ENCODE results near the gene TIFAB.

TIFAB gene

DNA sequence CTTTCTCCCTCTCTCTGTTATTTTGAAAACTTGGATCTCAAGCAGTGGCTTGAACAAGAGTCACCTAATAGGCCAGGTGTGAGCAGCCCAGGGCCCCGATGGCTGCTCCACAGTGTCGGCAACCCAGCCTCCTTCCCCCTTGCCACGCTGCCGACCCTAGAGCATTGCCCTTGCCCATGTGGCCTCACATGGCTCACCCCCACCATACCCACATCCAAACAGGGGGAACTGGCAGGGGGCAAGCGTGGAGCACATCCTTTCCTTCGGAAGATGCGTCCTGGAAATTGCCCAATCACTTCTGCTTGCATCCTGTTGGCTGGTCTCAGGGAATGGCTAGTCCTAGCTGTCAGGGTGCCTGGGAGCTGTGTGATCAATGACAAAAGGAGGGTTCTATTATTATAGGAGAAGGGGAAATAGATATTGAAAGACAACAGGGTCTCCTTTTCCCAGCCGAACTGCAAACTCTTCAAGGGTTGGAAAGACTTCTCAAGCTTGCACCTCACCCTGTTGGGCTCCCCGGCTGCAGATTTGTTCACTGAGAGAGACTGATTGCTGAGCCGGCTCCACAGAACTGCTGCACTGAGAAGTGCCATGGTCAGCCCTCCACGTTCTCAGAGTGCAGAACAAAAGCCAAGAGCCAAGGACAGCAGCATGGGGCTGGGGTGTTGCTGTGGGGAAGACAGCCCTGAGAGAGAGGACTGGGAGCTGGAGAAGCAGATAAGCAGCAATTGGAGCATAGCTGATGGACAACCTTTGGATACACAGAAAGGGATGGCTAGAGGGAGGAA is 8.3 kb upstream of the TIFAB start:
- DNase-seq (ENCODE audit: low read depth in 3 of 3, low spot score in 1 of 3) = no peak

DNA sequence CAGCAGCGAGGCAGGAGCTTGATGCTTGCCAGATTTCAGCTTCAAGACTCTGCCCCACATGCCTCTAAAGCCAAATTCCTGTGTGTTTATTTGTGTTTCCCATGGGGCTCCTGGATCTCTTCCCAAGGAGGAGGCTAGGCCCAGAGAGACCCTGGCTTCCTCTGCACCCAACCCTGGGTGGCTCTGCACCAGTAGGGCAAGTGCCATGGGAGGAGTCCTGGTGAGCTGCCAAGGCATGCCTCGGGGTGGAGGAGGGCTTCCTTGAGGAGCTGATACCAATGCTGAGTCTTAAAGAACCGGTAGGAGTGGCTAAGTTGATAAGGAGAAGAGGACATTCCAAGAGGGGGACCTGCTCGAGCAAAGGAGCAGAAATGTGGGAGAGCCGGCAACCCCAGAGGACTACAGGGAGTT is 6.8 kb upstream of the TIFAB start:
- no peak for DNase-seq (ENCODE audit: low read depth in 3 of 3, low spot score in 1 of 3)

DNA sequence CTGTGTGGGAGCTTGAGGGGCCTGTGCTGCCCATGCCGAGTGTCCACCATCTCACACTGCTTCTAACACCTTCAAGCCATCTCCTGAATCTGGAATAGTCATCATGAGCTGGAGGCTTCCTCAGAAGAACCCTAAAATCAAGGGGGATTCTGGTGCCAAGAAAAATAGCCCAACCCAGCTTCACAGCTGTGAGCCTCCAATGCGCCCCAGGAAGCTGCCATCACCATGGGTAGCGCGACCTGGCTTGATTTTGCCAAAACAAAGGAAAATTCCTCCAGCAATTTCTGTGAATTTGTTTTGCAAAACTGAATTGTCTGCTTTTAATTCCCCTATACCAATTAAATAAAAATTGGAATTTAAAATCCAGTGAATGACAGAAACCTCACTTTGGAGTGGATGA is 6.2 kb upstream of the TIFAB start:
- DNase-seq (ENCODE audit: low read depth in 3 of 3, low spot score in 1 of 3) = no peak

DNA sequence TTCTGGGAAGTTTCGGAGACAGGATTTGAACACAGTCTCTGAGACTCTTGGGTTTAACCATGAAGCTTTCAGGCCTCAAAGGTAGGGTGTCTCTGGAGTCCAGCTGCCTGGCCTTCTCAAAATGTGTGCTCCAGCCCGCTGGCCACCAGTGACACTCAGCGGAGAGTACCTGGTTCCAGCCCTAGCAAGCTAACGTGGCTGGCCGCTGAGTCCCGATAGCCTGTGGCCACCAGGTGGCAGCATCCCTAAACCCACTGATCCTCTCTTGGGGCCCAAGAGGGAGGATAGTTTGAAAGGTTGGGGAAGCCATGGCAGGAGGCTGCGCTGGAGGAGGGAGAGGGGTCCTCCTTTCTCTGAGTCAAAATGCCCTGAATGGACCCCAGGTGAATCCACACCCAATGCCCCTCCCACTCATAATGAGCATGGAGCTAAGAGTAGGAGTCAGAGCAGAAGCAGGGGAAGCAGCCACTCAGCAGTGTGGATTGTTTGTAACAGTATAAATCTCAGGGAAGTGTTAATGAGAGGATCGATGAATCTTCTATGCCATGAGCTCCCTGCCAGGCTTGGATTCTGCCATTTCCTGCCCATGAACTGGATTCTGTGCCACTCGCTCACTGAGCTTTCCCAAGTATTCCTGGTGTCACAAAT is 5.4 kb upstream of the TIFAB start:
- DNase-seq (ENCODE audit: low read depth in 3 of 3, low spot score in 1 of 3) = peak in 2 of 3 donors; percentile 10 to 48

DNA sequence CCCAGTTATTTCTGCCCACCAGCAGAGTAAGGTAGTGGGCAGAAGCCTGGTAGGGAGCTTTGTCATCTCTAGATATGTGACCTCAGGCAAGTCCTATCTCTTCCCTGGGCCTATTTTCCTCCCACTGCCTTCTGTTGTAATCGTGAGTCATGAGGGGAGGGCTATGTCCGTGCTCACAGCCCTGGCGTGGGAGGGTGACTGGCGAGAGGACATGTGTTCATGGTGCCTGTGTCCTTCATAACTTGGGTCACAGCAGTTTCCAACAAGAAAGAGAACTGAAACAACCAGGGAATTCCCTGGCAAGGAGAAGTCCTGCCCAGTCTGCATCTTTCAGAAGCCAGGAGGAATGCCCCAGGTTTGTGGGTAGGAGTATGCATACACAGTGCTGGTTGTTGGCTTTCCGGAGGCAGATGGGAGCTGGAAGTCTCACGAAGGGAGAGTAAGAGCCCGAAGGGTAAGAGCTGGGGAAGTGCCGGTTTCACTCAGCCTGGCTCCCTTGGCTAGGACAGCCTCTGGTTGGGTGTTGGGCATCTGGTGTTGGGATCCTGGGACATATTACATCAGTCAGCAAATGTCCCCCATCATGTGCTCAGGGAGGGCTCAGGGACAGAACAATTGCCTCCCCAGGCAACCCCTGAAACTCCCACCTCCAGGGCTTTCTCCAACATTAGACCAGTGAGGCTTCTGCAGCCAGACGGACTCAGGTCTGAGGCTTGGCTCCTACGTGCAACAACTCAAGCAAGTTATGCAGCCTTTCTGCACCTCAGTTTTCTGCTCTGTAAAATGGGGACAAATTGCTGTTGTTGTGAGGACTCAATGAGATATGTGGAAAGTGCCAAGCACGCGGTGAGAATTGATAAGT is 4.3 kb upstream of the TIFAB start:
- DNase-seq (ENCODE audit: low read depth in 3 of 3, low spot score in 1 of 3) = no peak

DNA sequence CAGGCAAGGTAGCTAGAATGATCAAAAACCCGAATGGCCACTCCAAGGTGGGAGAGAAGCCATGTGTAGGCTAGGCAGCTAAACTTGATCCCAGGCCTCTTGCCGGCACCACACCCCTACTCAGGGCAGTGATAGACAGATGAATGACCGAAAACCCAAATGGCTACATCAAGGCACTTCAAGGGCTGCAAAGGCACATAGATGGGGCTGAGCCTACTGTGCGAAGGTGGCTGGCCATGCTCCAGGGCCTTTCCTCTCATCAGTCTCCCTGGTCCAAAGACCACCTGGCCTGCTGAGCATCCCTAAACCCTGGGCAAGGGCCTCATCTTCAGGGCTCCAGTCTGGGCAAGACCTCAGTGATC is 3.7 kb upstream of the TIFAB start:
- no peak for DNase-seq (ENCODE audit: low read depth in 3 of 3, low spot score in 1 of 3)

DNA sequence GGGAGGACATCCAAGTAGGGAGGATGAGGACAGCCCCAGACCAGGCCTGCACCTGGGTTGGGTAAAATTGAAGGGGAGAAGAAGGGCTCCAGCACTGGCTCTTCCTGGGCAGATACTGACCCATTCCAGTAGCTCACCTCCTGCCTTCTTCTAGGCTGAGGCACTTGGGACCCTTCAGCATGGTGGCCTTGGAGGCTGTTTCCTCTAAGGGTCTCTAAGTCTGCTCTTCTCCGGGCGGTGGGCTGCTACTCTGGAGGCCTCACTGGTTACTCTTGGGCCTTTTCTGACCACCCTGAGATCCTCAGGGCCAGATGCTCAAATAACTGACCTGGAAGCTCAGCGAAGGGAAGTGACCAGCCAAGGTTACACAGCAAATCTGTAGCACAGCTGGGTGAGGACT is 2.8 kb upstream of the TIFAB start:
- no peak for DNase-seq (ENCODE audit: low read depth in 3 of 3, low spot score in 1 of 3)

DNA sequence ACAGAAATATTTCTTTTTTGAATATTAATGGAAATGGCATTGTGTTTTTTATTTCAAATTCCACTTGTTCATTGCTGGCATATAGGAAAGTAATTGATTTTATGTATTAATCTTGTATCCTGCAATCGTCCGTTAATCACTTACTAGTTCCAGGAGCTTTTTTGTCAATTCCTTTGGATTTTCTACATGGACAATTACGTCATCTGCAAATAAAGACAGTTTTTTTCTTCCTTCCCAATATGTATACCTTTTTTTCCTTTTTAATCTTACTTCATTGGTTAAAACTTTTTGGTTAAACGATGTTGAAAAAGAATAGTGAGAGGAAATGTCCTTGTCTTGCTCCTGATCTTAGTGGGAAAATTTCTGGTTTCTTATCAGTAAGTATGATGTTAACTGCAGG is 1.5 kb upstream of the TIFAB start:
- no peak for DNase-seq (ENCODE audit: low read depth in 3 of 3, low spot score in 1 of 3)

DNA sequence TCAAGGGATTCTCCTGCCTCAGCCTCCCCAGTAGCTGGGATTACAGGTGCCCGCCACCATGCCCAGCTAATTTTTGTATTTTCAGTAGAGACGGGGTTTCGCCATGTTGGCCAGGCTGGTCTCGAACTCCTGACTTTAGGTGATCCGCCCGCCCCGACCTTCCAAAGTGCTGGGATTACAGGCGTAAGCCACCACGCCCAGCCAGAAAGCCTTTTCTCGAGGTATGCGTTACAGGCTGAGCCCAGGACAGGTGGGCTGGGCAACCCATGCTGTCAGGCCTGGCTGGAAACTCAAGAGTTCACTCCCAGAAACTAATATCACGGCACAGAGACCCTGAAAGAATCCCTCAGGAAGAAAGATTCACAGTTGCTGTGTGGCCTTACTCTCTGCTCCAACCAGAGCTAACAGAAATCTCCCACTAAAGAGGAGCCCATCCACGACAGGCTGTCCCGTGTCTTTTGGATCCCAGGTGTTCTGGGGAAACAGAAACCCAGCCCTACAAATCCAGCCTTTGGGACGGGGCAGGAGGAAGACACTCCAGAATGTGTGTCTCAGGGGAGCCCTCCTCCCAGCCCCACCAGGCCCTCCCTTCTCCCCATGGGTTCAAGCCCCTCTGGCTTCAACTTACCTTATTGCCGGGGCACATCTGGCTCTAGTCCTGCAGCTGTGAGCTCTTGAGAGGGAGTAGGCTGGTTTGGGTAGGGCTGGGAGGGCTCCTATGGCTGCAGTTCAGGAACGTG is 400 bp downstream of the TIFAB start:
- DNase-seq (ENCODE audit: low read depth in 3 of 3, low spot score in 1 of 3) = no peak

DNA sequence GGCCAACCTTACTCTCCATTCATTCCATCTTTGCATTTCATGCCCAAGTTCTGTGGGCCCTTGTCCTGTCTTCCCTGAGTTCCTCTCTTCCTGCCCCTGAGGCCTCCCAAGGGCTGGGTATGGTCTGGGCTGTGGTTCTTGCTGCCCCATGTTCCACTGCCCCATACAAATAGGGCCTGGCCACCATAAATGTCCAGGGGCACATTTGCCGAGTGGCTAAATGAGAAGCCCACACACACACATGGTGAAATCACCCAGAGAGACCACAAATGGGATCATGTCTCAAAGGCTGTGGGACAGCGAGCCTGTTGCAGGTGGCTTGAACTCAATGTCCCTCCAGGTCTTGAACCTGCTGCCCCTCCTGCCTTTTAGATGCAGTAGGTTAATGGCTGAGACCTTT is 1.2 kb downstream of the TIFAB start:
- no peak for DNase-seq (ENCODE audit: low read depth in 3 of 3, low spot score in 1 of 3)

DNA sequence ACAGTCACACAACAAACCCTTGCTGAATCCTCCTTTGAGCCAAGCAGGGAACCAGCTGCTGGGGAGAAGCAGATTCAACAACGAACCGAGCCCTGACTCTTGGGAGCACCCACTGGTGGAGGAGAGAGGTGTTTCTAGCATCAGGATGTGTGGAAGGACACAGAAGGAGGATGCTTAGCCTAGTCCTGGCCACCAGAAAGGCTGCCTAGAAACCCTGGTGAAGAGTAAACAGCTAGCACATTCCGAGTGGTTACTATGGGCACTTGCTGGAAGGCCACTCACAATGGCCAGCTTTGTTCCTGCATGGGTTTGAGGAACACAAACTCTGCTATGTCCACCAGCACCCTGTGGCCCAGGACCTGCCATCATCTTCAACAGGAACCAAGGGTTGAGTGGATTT is 1.8 kb downstream of the TIFAB start:
- no peak for DNase-seq (ENCODE audit: low read depth in 3 of 3, low spot score in 1 of 3)

DNA sequence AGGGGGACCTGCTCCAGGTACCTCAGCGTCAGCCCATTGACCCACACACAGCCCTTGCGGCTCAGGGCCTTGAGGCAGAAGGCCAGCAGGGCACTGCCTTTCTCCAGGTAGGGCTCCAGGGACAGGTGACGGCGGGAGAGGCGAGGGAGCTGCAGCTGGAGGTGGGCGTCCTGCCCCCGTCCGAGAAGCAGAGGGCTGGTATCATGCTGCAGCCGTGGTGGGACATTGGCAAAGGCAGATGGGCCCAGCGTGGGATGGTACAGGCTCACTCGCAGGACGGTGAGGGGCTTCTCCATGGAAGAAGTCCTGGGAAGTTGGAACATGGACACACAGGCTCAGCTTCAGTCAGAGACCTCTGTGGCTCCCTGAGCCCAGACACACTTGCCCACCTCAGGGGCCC is 2.5 kb downstream of the TIFAB start:
- no peak for DNase-seq (ENCODE audit: low read depth in 3 of 3, low spot score in 1 of 3)

DNA sequence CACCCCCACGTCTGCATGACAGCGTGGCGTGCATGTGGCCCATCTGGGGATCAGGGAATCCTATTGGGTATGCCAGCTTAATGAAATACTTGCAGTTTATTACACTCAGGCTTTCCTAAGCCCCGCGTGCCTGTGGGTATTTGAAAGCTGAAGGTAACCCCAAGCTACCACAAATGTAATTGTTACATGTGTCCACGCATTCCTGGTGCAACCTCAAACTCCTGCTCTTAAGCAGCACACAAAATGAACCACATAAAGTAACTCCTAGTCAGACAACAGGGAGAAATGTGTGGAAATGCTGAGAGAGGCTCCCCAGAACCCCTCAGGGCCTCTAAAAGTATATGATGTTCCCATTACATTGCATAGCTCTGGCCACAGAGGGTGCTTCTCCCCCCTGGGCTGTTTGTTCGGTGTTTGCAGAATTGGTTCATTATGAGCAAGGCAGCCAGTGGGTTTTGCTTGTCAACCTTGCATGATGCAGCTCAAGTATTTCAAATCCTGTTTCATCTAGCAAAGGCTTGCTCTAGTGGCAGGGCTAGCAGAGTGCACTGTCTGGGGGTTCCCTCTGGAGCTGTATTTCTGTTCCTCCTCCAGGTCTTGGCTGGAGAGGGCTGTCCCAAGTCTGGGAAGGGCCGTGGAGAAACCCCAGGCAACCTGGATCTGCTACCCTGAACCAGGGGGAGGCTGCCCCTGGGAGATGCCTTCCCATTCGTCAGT is 3.2 kb downstream of the TIFAB start:
- DNase-seq (ENCODE audit: low read depth in 3 of 3, low spot score in 1 of 3) = no peak

DNA sequence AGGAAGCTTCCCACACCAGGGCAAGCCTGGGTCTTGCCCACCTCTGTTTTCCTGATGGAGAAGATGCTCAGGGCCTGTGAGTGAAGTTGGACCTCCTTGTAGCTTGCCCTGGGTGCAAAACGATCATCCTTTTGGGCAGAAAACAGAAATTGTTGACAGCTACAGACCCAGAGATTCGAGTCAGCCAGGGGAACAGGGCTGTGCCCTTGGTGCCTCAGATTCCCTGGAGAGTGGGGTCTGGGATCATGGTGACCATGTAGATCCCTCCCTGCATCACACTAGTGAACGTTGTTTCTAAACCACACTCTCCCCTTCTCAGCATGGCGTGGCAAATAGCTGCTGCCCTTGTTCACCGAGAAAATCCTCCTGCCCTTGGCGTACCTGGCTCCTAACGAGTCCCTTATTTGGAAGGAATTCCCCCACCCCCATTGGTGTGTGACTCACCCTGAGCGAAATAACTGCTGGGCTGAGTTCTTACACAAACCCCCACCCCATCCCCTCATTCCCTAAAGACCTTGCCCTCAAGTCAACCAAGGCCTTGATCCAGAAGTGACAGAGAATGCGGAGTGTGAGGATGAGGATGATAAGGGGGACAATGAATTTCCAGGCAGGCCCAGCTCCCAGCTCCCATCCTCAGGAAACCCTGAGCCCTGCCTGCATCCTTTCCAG is 3.9 kb downstream of the TIFAB start:
- no peak for DNase-seq (ENCODE audit: low read depth in 3 of 3, low spot score in 1 of 3)

DNA sequence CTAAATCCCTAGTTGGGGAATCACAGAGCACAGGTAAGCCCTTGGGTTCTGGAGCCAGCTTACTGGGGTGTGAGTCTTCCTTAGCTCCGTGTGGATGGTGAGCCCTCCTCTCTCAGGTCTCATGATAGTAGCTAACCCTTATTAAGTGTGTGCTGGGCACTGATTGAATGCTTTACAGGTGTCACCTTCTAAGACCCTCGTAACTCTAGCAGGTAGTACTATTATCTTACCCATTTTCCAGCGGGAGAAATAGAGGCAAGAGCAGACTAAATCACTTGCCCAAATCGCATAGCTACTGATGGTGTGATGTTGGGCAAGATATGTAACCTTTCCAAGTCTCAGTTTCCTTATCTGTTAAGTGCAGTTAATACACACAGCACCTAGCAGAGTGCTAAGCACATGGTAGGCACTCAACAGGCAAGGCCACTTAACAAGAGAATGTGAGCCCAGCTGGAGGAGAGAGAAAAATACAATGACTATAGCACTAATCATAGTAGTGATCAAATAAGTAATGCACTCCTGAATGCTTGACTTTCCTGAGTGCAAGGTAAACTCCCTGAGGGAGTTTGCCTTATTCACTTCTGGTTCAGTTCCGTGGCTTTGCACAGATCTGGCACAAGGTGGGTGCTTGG is 4.7 kb downstream of the TIFAB start, which contains the start of gene DCANP1:
DCANP1 (minus strand) TSS at position 51 of the 632 bp plus-strand sequence. CDS start 240 bp downstream, outside the sequence.
- DNase-seq (ENCODE audit: low read depth in 3 of 3, low spot score in 1 of 3) = no peak

DNA sequence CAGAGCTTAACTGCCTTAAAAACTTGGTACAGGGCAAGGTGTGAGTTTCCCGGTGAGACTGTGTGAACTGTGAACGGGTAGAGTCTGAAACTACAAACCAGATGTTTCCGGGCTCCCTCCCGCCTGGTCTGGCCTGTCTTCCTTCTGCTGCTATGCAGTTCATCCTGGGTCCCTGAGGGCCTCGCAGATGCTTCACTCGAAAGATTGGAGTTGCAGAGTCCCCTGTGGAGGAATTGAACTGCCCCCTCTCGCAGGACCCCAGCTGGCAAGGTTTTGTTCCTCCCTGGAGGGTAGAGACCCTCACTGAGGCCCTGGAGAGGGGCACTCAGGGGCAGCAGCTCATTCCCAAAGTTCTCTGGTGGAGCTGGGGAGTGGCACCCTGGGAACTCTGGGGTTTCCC is 5.5 kb downstream of the TIFAB start:
- DNase-seq (ENCODE audit: low read depth in 3 of 3, low spot score in 1 of 3) = no peak

DNA sequence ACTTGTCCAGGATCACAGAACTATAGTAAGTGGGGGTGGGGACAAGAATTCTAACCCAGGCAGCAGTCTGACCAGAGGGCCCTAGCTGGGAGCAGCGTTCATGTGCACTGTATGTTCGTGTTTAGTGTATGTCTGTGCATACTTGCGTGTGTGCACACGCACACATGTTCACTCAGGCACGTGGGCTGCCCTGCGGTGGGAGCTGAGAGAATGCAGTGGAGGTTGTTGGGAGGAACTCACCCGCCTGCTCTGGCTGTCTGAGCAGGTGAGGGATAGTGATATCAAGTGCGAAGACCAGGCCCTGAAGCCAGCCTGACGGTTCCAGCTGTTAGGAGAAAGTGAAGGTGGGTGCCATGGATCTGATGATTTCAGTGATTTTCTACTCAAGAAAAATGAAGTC is 5.9 kb downstream of the TIFAB start:
- no peak for DNase-seq (ENCODE audit: low read depth in 3 of 3, low spot score in 1 of 3)

DNA sequence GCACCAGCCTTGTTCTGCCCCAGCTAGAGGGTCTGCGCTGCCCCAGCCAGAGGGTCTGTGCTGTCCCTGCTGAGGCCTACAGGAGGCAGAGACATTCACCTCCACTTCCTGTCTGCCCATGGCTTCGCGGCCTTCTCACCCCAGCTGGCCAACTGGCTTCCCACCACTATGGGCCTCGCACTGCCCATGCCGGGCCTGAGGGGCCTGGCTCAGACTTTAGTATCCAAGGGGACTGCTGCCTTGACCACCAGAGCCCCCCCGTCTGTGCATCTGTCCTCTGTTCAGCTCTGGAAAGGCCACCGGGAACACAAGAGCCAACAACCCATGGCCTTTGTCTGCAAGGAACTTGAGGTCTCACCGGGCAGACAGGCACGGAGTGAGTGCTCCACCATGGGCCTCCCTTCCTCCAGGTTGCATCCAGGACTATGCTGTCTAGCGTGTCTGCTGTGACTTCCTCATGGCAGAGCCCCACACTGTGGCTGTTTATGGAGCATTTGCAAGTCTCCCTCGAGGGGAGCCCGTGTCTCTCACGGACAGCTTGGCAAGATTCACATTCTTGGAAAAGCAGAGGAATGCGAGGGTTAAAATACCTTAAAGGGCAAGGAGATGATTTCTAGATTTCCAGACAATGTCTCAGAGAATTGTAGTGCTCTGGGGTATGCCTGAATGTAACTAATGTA is 6.7 kb downstream of the TIFAB start:
- DNase-seq (ENCODE audit: low read depth in 3 of 3, low spot score in 1 of 3) = no peak

DNA sequence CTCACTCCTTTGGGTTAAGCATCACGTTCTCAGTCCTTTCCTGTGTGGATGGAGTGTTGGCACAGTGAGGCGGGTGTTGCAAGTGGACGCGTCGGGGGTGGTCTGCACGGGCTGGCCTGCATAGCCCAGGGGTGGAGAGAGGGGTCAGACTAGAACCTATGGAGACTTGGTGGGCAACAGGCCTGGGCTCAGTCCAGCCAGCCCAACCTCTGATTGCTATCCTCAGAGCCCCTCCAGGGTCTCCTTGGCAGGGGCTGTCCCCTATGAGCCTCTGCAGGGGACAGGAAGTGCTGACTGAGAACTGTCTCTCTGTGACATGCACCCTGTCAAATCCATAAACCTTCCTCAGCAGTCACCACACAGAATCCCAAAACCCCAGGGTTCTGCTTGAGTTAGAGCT is 7.3 kb downstream of the TIFAB start:
- no peak for DNase-seq (ENCODE audit: low read depth in 3 of 3, low spot score in 1 of 3)

All from stimulated activated CD4-positive, alpha-beta T cell treated with anti-CD3 and anti-CD28 coated beads, TNF-alpha, amount 100 ng/mL, for 1 hour (primary cell).